Activated naive CD8-positive, alpha-beta T cell treated with anti-CD3 and anti-CD28 coated beads, Interleukin-2, amount 50 U/mL, for 16 hours (primary cell): ENCODE results near the gene KIAA1217.

Experiments used
- DNase-seq: peaks from one replicate; pipeline ENCODE4 v3.0.0-alpha.2; 2020; ENCODE audit warnings: low read depth, low spot score

Gene KIAA1217

DNA sequence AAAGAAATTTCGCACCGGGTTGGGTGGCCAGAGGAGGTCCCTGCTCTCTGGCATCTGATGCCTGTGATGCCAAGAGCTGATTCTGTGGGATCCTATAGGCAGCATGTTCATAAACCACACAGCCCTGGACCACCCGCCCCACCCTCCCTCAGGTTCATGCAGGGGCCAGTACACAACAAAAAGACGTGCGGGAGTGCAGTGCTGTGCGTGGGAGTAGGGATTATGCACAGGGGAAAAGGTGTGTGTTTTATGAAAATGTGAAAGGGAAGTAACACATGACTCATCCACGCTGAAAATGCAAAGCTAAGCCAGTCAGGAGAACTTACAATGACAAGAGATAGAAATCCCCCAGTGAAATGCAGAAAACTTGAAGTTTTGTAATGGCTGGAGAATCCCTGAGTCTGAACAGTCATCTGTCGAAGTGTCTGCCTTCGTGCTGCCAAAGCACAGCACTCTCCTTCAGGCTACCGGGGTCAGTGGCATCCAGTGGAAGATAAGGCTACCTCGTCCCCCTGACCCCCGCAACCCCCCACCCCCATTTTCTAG lies 1.1 kb downstream of the KIAA1217 start:
- DNase-seq: no peak

- DNase-seq: no peak
These were observed 1.6 kb downstream of the KIAA1217 start for GRCh38 chr10:24210501-24210900.

- DNase-seq: no peak
These were observed 4.3 kb downstream of the KIAA1217 start for GRCh38 chr10:24213266-24213665.

GRCh38 chr10:24213881-24214280 lies 4.9 kb downstream of the KIAA1217 start:
- DNase-seq: no peak

- no peak for DNase-seq
These were observed 5.8 kb downstream of the KIAA1217 start for GRCh38 chr10:24214762-24215161.

DNA sequence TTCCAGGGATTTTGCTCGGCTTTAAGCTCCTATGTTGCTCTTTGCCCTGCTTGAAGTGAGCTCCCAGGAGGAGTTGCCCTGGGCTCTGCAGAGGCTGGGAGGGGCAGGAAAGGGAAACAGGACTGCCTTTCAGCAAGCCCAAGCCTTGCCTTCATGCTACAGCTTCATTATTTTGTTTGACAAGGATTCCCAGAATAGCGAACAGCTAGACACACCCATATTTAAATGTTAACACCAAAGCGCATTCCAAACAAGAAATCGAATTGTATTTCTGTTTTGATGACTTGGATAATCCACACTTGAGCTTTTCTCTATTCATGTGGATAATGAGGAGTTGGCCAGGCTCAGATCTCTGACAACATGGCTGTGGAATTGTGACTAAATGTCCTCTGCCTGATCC lies 6.3 kb downstream of the KIAA1217 start:
- DNase-seq: no peak

GRCh38 chr10:24215603-24216002 lies 6.7 kb downstream of the KIAA1217 start:
- no peak for DNase-seq

- DNase-seq: no peak
These were observed 11.0 kb downstream of the KIAA1217 start for GRCh38 chr10:24219963-24220362.

DNA sequence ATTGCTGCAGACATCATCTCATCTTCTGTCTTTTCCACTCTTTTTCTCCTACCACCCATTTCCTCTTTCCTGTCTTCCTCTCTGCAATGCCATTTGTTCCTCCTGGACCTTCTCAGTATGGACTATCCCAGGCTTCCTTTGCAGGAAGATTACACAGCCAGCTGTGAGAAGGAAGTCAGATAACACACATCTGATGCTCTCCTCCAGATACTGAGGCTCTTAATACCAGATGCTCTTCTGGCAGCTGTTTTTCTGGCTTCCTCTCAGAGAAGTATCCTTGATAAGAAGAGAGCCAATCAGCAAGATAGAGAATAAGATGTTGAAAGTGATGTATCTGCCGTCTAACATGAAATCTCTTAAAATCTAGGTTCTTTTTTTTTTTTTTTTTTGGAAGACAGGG lies 14.4 kb downstream of the KIAA1217 start:
- DNase-seq: no peak

DNA sequence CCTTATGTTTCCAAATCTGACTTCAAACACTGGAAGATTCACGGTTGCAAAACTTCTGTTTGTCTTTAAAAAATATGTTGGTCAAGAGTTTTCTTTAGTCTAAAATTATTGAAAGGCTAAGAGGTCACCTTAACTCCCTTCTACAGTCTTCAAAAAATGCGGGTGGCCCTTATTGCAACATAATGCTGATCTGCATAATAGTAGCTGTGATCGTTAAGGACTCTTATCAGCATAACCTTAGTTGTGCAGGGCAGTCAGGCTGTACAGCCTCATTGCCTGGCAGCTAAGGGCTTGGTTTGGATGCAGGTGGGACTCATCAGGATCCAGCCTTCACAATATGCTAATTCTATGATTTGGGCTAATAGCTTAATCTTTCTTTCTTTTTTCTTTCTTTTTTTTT lies 15.0 kb downstream of the KIAA1217 start:
- DNase-seq: no peak

- DNase-seq: no peak
These were observed 19.7 kb downstream of the KIAA1217 start for GRCh38 chr10:24228642-24229041.

- DNase-seq: no peak
These were observed 21.0 kb downstream of the KIAA1217 start for GRCh38 chr10:24229909-24230308.

DNA sequence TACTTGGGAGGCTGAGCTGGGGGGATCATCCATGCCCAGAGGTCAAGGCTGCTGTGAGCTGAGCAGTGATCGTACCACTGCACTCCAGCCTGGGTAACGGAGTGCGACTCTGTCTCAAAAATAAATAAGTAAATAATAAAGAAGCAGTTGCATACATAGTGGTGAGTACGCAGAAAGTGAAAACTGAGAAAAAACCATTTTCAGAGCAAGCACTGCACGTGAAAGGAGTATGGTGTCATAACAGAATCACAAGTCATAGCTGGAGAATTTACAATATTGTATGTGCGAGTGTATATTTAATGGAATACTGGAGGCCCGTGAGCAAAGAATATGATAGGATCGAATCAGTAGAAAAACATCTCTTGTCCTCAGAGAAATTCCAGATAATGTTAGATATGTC lies 22.3 kb downstream of the KIAA1217 start:
- no peak for DNase-seq

DNA sequence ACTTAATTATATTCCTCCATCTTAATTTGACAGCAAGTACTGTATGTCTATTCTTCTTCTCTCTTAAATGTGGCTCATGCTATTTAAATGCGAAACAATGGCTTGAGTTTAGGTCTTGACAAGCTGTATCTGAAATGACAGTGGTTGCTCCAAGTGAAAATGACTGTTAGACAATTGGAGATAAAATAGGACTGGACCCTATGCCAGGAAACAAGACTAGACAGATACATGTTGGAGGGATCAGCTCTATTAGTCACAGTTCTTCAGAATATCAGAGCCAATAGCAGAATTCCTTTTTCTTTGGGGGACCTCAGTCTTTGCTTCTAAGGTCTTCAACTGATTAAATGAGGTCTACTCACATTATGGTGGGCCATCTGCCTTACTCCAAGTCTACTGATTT lies 25.8 kb downstream of the KIAA1217 start:
- DNase-seq: no peak

DNA sequence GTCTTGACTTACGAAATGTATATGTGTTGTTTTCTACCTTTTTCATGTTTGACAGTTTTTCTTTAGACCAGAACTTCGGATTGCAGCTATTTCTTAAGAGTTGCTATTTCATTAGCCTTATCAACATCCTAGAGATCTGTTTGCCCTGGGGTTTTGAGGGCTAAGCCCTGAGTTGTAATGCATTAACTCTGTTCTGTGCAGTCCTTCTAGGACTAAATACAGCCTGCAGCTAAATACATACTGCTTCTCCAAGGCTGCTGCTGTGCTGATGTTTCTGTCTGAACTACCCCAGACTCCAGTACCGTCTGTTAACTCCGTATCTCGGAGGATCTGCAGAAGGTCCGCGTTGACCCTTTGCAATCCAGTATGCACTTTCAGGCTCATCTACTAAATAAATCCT lies 26.5 kb downstream of the KIAA1217 start:
- DNase-seq: no peak

GRCh38 chr10:24237801-24238395 lies 29.0 kb downstream of the KIAA1217 start:
- no peak for DNase-seq

- no peak for DNase-seq
These were observed 29.7 kb downstream of the KIAA1217 start for GRCh38 chr10:24238519-24239247.

DNA sequence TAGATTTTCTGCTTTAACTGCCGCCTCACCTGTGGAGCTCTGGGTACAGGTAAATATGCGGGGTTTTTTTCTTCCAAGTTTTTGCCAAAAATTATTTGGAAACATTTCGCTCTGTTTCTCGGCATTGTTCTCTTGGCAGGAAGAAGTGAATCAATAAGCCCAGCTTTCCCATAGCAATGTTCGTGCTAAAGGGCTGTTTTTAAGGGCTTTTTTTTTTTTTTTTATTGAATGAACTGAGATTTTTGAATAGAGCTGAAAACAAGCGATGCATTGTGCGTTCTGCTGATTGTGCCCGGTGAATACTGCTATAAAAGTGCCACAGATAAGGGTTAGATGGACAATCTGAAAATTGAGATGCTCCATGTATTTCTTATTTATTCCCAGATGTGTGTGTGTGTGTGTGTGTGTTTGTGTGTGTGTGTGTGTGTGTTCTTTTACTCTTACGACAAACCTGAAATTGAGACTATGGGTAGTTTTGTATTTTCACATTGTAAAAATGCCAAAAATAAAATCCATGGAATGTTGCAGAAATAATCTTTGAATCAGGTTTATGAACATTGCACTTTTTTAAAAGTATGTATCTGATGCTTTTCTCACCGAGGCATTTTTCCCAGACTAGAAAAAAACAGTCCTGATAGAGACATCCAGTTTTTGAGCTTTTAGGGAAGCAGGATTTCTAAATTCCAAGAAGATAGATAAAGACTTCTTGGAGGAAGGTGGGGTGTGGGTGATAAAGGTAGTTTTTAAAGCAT lies 30.5 kb downstream of the KIAA1217 start:
- DNase-seq: no peak

- no peak for DNase-seq
These were observed 31.3 kb downstream of the KIAA1217 start for GRCh38 chr10:24240041-24240751.

- DNase-seq: no peak
These were observed 32.6 kb downstream of the KIAA1217 start for GRCh38 chr10:24241536-24242040.

GRCh38 chr10:24242562-24242961 lies 33.6 kb downstream of the KIAA1217 start:
- no peak for DNase-seq

GRCh38 chr10:24246365-24246764 lies 37.4 kb downstream of the KIAA1217 start:
- no peak for DNase-seq
